GM12872 (cell line): Measurements from ENCODE around the gene EMD.

Source experiments
- TF ChIP-seq, protein P1 (sequence below): IDR thresholded peaks from 3 replicates; pipeline ENCODE4 v1.5.1; 2011; ENCODE audit warnings: low read depth, mild to moderate bottlenecking, low read length, moderate library complexity; ENCODE audit not compliant: insufficient read depth

EMD gene

DNA sequence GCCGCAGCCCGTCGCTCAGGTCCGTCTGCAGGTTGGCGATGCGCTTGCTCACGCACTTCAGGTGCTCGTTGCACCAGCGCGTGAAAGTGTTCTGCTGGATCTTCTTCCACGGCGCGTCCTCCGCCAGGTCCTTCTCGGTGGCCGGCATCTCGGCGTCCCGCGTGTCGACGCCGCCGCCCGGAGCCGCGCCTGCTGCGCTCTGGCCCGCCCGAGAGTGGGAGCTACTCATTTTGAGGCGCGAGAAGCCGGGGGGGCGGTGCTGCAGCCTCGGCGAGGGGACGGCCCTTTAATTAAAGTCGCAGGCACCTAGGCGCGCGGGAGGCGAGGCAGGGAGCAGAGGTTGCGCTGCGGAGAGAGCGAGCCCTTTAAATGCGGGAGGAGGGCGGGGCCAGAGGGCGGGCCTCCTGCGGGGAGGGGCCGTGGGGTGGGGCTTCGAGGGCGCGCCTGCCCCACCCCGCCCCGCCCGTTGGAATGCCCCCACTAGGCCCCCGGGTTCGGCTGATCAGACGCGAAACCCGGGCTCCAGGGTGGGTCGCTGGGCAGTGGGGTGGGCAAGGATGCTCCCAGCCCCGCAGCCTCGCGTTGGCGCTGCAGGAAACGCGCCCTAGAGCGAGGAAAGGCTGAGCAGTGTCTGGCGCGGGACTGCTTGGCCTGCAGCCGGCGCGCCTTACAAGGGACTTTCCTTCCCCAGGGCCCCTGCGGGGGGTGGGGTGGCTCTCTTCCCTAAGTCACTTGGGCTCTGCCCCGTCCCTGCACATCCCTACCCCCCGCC lies 7.9 kb upstream of the EMD start:
- TF ChIP-seq, protein P1, sequence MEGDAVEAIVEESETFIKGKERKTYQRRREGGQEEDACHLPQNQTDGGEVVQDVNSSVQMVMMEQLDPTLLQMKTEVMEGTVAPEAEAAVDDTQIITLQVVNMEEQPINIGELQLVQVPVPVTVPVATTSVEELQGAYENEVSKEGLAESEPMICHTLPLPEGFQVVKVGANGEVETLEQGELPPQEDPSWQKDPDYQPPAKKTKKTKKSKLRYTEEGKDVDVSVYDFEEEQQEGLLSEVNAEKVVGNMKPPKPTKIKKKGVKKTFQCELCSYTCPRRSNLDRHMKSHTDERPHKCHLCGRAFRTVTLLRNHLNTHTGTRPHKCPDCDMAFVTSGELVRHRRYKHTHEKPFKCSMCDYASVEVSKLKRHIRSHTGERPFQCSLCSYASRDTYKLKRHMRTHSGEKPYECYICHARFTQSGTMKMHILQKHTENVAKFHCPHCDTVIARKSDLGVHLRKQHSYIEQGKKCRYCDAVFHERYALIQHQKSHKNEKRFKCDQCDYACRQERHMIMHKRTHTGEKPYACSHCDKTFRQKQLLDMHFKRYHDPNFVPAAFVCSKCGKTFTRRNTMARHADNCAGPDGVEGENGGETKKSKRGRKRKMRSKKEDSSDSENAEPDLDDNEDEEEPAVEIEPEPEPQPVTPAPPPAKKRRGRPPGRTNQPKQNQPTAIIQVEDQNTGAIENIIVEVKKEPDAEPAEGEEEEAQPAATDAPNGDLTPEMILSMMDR, result no peak

DNA sequence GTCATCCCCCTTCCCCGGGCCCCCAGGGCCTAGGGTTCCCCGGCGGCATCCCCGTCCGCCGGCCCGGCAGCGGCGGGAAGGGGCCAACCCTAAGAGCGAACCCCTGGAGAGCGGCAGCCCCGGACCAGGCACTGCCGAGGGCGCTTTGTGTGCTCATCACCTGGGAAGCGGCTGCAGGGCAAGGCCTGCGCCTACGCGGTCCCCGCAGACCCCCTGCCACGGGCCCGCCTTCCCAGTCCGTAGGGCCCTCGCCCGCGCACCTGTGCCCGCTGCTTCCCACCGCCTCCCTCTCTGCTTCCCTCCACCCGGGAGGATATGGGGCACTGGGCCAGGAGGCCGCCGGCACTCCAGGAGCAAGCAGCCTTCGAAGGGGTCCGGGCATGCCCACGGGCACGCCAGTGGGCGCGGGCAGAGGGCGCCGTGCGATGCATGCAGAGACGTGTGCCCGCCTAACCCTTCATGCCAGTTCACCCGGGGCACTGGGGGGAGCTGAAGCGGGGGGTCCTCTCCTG lies 7.2 kb upstream of the EMD start:
- TF ChIP-seq, protein P1, result no peak

DNA sequence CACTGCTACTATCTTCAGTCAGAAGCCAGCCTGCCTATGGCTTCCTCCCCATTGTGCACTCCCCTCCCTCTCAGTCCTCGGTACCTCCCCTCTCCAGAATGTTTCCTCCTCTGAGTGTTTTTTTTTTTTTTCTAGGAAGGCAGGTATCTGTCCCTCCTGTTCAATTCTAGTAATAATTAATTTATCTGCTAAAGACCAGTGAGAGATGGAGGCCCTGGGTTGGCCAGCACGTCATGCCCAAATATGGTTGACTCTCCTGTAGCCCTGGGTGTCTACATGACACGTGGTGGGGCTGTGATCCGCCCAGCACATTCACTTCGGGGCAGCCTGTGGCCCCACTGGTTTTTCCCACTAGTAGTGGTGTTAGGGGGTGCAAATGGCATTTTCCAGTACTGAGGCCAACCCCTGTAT lies 6.5 kb upstream of the EMD start:
- TF ChIP-seq, protein P1, result no peak

GRCh38 chrX:154373340-154374306 lies 5.5 kb upstream of the EMD start:
- TF ChIP-seq, protein P1, result peak; percentile 37

GRCh38 chrX:154374313-154375155 lies 4.6 kb upstream of the EMD start, which contains the start of gene FLNA:
Gene FLNA, minus strand, starts transcription at chrX:154374634. Its CDS starts 3,389 bp downstream, at chrX:154371245.
- TF ChIP-seq, protein P1, result 0 out of 3 replicates have a peak, but pooled peaks have one; percentile 16

GRCh38 chrX:154375156-154375504 lies 4.0 kb upstream of the EMD start:
- TF ChIP-seq, protein P1, result no peak
